ENCODE results near the gene KIR2DL3.
"Not testable (repeated sequence)": the region's sequence is repeated elsewhere in the genome, so short reads cannot be mapped to it uniquely, and the experiment has no call there.

KIR2DL3 gene

GRCh38 chr19:54738306-54738705, at the start of gene KIR2DL3:
KIR2DL3 (plus strand) TSS chr19:54738513; CDS start chr19:54738546, 33 bp downstream.
- in situ Hi-C loops (cut with HindIII; ENCODE audit: low pct_ligation_motif_present, low pct_unique_long_range_greater_than_20kb, low sequenced_read_pairs); DNase-seq: not testable (repeated sequence)

- in situ Hi-C loops (cut with HindIII; ENCODE audit: low pct_ligation_motif_present, low pct_unique_long_range_greater_than_20kb, low sequenced_read_pairs): no loop called here
- no peak for DNase-seq
Observed at GRCh38 chr19:54691582-54692297, 46.6 kb upstream of the KIR2DL3 start.

- in situ Hi-C loops (cut with HindIII; ENCODE audit: low pct_ligation_motif_present, low pct_unique_long_range_greater_than_20kb, low sequenced_read_pairs): no loop called here
- no peak for DNase-seq
Observed at GRCh38 chr19:54692298-54692615, 46.1 kb upstream of the KIR2DL3 start.

GRCh38 chr19:54694648-54695047, 43.7 kb upstream of the KIR2DL3 start:
- in situ Hi-C loops (cut with HindIII; ENCODE audit: low pct_ligation_motif_present, low pct_unique_long_range_greater_than_20kb, low sequenced_read_pairs): no loop called here
- no peak for DNase-seq

- DNase-seq: no peak
- in situ Hi-C loops (cut with HindIII; ENCODE audit: low pct_ligation_motif_present, low pct_unique_long_range_greater_than_20kb, low sequenced_read_pairs): no loop called here
Observed at GRCh38 chr19:54696117-54696548, 42.2 kb upstream of the KIR2DL3 start.

- no peak for DNase-seq
- in situ Hi-C loops (cut with HindIII; ENCODE audit: low pct_ligation_motif_present, low pct_unique_long_range_greater_than_20kb, low sequenced_read_pairs): no loop called here
Observed at GRCh38 chr19:54696766-54697165, 41.5 kb upstream of the KIR2DL3 start.

GRCh38 chr19:54697716-54698115, 40.6 kb upstream of the KIR2DL3 start:
- DNase-seq; in situ Hi-C loops (cut with HindIII; ENCODE audit: low pct_ligation_motif_present, low pct_unique_long_range_greater_than_20kb, low sequenced_read_pairs): not testable (repeated sequence)

GRCh38 chr19:54704928-54705327, 33.4 kb upstream of the KIR2DL3 start:
- in situ Hi-C loops (cut with HindIII; ENCODE audit: low pct_ligation_motif_present, low pct_unique_long_range_greater_than_20kb, low sequenced_read_pairs): no loop called here
- DNase-seq: no peak

GRCh38 chr19:54707962-54708361, 30.4 kb upstream of the KIR2DL3 start:
- in situ Hi-C loops (cut with HindIII; ENCODE audit: low pct_ligation_motif_present, low pct_unique_long_range_greater_than_20kb, low sequenced_read_pairs): no loop called here
- no peak for DNase-seq

GRCh38 chr19:54708781-54709180, 29.5 kb upstream of the KIR2DL3 start:
- in situ Hi-C loops (cut with HindIII; ENCODE audit: low pct_ligation_motif_present, low pct_unique_long_range_greater_than_20kb, low sequenced_read_pairs): no loop called here
- no peak for DNase-seq

- in situ Hi-C loops (cut with HindIII; ENCODE audit: low pct_ligation_motif_present, low pct_unique_long_range_greater_than_20kb, low sequenced_read_pairs): no loop called here
- no peak for DNase-seq
Observed at GRCh38 chr19:54709212-54709948, 28.9 kb upstream of the KIR2DL3 start.

GRCh38 chr19:54709956-54710355, 28.4 kb upstream of the KIR2DL3 start:
- DNase-seq; in situ Hi-C loops (cut with HindIII; ENCODE audit: low pct_ligation_motif_present, low pct_unique_long_range_greater_than_20kb, low sequenced_read_pairs): not testable (repeated sequence)

GRCh38 chr19:54724142-54724541, 14.2 kb upstream of the KIR2DL3 start, which contains the start of gene KIR3DL3:
KIR3DL3 (plus strand) TSS chr19:54724442; CDS start chr19:54724497, 55 bp downstream.
- no peak for DNase-seq
- in situ Hi-C loops (cut with HindIII; ENCODE audit: low pct_ligation_motif_present, low pct_unique_long_range_greater_than_20kb, low sequenced_read_pairs): no loop called here

- in situ Hi-C loops (cut with HindIII; ENCODE audit: low pct_ligation_motif_present, low pct_unique_long_range_greater_than_20kb, low sequenced_read_pairs): no loop called here
Observed at GRCh38 chr19:54724644-54725043, 13.7 kb upstream of the KIR2DL3 start.

GRCh38 chr19:54725321-54725720, 13.0 kb upstream of the KIR2DL3 start:
- in situ Hi-C loops (cut with HindIII; ENCODE audit: low pct_ligation_motif_present, low pct_unique_long_range_greater_than_20kb, low sequenced_read_pairs): no loop called here
- no peak for DNase-seq

More at GRCh38 chr19:54724644-54725043, 13.7 kb upstream of the KIR2DL3 start:
- DNase-seq: no peak

- DNase-seq: no peak
- in situ Hi-C loops (cut with HindIII; ENCODE audit: low pct_ligation_motif_present, low pct_unique_long_range_greater_than_20kb, low sequenced_read_pairs): no loop called here
Observed at GRCh38 chr19:54727562-54727961, 10.8 kb upstream of the KIR2DL3 start.

GRCh38 chr19:54728167-54728566, 10.1 kb upstream of the KIR2DL3 start:
- no peak for DNase-seq
- in situ Hi-C loops (cut with HindIII; ENCODE audit: low pct_ligation_motif_present, low pct_unique_long_range_greater_than_20kb, low sequenced_read_pairs): no loop called here

GRCh38 chr19:54729416-54730188, 8.7 kb upstream of the KIR2DL3 start:
- no peak for DNase-seq
- in situ Hi-C loops (cut with HindIII; ENCODE audit: low pct_ligation_motif_present, low pct_unique_long_range_greater_than_20kb, low sequenced_read_pairs): no loop called here

GRCh38 chr19:54731191-54731590, 7.1 kb upstream of the KIR2DL3 start:
- in situ Hi-C loops (cut with HindIII; ENCODE audit: low pct_ligation_motif_present, low pct_unique_long_range_greater_than_20kb, low sequenced_read_pairs): no loop called here
- no peak for DNase-seq

All from ACHN (cell line).